WTC11 (cell line): ENCODE data around the gene CACNB4. TPM values are rescaled to one million over a fixed set of nuclear protein-coding genes. Genes with fewer than 3 reads are reported as not detected.

ENCODE experiments used
- ATAC-seq: fragments of 200-7000 bp; cut with Tn5 transposase; 2 replicates; pipeline ENCODE4 v1.10.0; 2021; ENCODE audit warnings: mild to moderate bottlenecking, moderate library complexity
- CTCF ChIA-PET: fragments of 300-600 bp; sonication (Branson Sonifier 250); formaldehyde crosslinking; loops from one replicate; lab custom pipeline; 2021; ENCODE audit warnings: antibody characterized with exemption; lab: Charles Lee
- POLR2A ChIA-PET: fragments of 350-600 bp; sonication (Branson Sonifier 250); formaldehyde crosslinking; loops from one replicate; lab custom pipeline; 2021; ENCODE audit warnings: antibody characterized with exemption; lab: Charles Lee
- DNase-seq: peaks from one replicate; pipeline ENCODE4 v3.0.0; 2021; ENCODE audit warnings: low spot score
- H3K27ac Mint-ChIP-seq: 2 replicates; pipeline ENCODE4 v1.8.0; 2021; ENCODE audit warnings: mixed read lengths
- H3K27me3 Mint-ChIP-seq: 2 replicates; pipeline ENCODE4 v1.8.0; 2021; ENCODE audit warnings: low read depth, mild to moderate bottlenecking, moderate library complexity, mixed read lengths
- H3K36me3 Mint-ChIP-seq: 2 replicates; pipeline ENCODE4 v1.8.0; 2021; ENCODE audit warnings: mixed read lengths
- H3K4me1 Mint-ChIP-seq: 2 replicates; pipeline ENCODE4 v1.8.0; 2022; ENCODE audit warnings: mixed read lengths
- H3K4me3 Mint-ChIP-seq: 2 replicates; pipeline ENCODE4 v1.8.0; 2021; ENCODE audit warnings: mild to moderate bottlenecking, moderate library complexity, mixed read lengths
- H3K9me3 Mint-ChIP-seq: 2 replicates; pipeline ENCODE4 v1.8.0; 2021; ENCODE audit warnings: mixed read lengths
- CREB1 ChIP-seq: sonication (generic); formaldehyde crosslinking; IDR thresholded peaks from 2 replicates; pipeline ENCODE4 v1.8.0; 2023; ENCODE audit warnings: mild to moderate bottlenecking, missing genetic modification reagents
- GABPB1 ChIP-seq: sonication (generic); formaldehyde crosslinking; IDR thresholded peaks from 2 replicates; pipeline ENCODE4 v1.8.1; 2023; ENCODE audit warnings: mild to moderate bottlenecking, missing genetic modification reagents
- HMGA2 ChIP-seq: fragments of 250-450 bp; sonication (Bioruptor Pico); IDR thresholded peaks from 2 replicates; pipeline ENCODE4 v1.4.0; 2021; ENCODE audit warnings: mild to moderate bottlenecking, moderate library complexity
- IRF2 ChIP-seq: sonication (generic); formaldehyde crosslinking; IDR thresholded peaks from 2 replicates; pipeline ENCODE4 v1.8.0; 2022; ENCODE audit warnings: low read depth, missing genetic modification reagents, borderline replicate concordance
- KAT7 ChIP-seq: sonication (generic); formaldehyde crosslinking; IDR thresholded peaks from 2 replicates; pipeline ENCODE4 v1.8.1; 2023; ENCODE audit warnings: missing genetic modification reagents, mild to moderate bottlenecking, borderline replicate concordance
- NFATC4 ChIP-seq: fragments of 250-450 bp; sonication (Bioruptor Pico); IDR thresholded peaks from 2 replicates; pipeline ENCODE4 v1.9.0; 2021; ENCODE audit warnings: mild to moderate bottlenecking
- NFE2L1 ChIP-seq: sonication (generic); formaldehyde crosslinking; IDR thresholded peaks from 2 replicates; pipeline ENCODE4 v1.8.1; 2023; ENCODE audit warnings: missing genetic modification reagents
- NFYB ChIP-seq: sonication (generic); formaldehyde crosslinking; conservative IDR thresholded peaks from 2 replicates; pipeline ENCODE4 v1.8.0; 2022; ENCODE audit warnings: low read depth, missing genetic modification reagents
- NR3C1 ChIP-seq: sonication (generic); formaldehyde crosslinking; conservative IDR thresholded peaks from 2 replicates; pipeline ENCODE4 v1.8.1; 2023; ENCODE audit warnings: low read depth, mild to moderate bottlenecking, missing genetic modification reagents
- PRRX2 ChIP-seq: fragments of 250-450 bp; sonication (Bioruptor Pico); IDR thresholded peaks from 2 replicates; pipeline ENCODE4 v1.8.0; 2021; ENCODE audit warnings: mild to moderate bottlenecking
- RELA ChIP-seq: sonication (generic); formaldehyde crosslinking; IDR thresholded peaks from 2 replicates; pipeline ENCODE4 v1.8.1; 2022; ENCODE audit warnings: missing genetic modification reagents, mild to moderate bottlenecking, borderline replicate concordance
- TEAD4 ChIP-seq: sonication (generic); formaldehyde crosslinking; IDR thresholded peaks from 2 replicates; pipeline ENCODE4 v1.8.0; 2022; ENCODE audit warnings: mild to moderate bottlenecking, missing genetic modification reagents
- TP53 ChIP-seq: sonication (generic); formaldehyde crosslinking; IDR thresholded peaks from 2 replicates; pipeline ENCODE4 v1.8.1; 2023; ENCODE audit warnings: mild to moderate bottlenecking, missing genetic modification reagents
- ZBTB21 ChIP-seq: sonication (generic); formaldehyde crosslinking; IDR thresholded peaks from 2 replicates; pipeline ENCODE4 v1.8.1; 2023; ENCODE audit warnings: mild to moderate bottlenecking, missing genetic modification reagents, borderline replicate concordance
- ZNF232 ChIP-seq: sonication (generic); formaldehyde crosslinking; IDR thresholded peaks from 2 replicates; pipeline ENCODE4 v1.8.0; 2022; ENCODE audit warnings: mild to moderate bottlenecking, missing genetic modification reagents
- ZNF317 ChIP-seq: sonication (generic); formaldehyde crosslinking; IDR thresholded peaks from 2 replicates; pipeline ENCODE4 v1.8.1; 2023; ENCODE audit warnings: low read depth, mild to moderate bottlenecking, moderate library complexity, missing genetic modification reagents, borderline replicate concordance
- ZNF423 ChIP-seq: fragments of 250-450 bp; sonication (Bioruptor Pico); IDR thresholded peaks from 2 replicates; pipeline ENCODE4 v2.1.2; 2022; ENCODE audit warnings: mild to moderate bottlenecking, moderate library complexity
- total RNA-seq: library from RNA; stranded (reverse); gene quantifications from 3 replicates; pipeline ENCODE4 v1.2.3, GENCODE V29; 2021
- TF ChIP-seq, protein P1 (sequence below): fragments of 250-450 bp; sonication (Bioruptor Pico); IDR thresholded peaks from 2 replicates; pipeline ENCODE4 v1.9.0; 2021; ENCODE audit warnings: moderate library complexity, mild to moderate bottlenecking, inconsistent platforms, borderline replicate concordance
- TF ChIP-seq, protein P2 (sequence below): sonication (generic); formaldehyde crosslinking; IDR thresholded peaks from 2 replicates; pipeline ENCODE4 v1.8.1; 2023; ENCODE audit warnings: mild to moderate bottlenecking, missing genetic modification reagents
- TF ChIP-seq, protein P3 (sequence below): fragments of 250-450 bp; sonication (Bioruptor Pico); IDR thresholded peaks from 2 replicates; pipeline ENCODE4 v1.9.0; 2021; ENCODE audit warnings: mild to moderate bottlenecking
- TF ChIP-seq, protein P4 (sequence below): sonication (generic); formaldehyde crosslinking; IDR thresholded peaks from 2 replicates; pipeline ENCODE4 v1.8.0; 2022; ENCODE audit warnings: mild to moderate bottlenecking, missing genetic modification reagents
- TF ChIP-seq, protein P5 (sequence below): sonication (generic); formaldehyde crosslinking; IDR thresholded peaks from 2 replicates; pipeline ENCODE4 v1.8.1; 2022; ENCODE audit warnings: low read depth, missing genetic modification reagents, borderline replicate concordance
- TF ChIP-seq, protein P6 (sequence below): fragments of 200-600 bp; IDR thresholded peaks from 2 replicates; pipeline ENCODE4 v1.8.0; 2022; ENCODE audit warnings: antibody characterized with exemption

CACNB4 gene
- total RNA-seq, 1 experiment from 2014 or later: 4.7 TPM

DNA sequence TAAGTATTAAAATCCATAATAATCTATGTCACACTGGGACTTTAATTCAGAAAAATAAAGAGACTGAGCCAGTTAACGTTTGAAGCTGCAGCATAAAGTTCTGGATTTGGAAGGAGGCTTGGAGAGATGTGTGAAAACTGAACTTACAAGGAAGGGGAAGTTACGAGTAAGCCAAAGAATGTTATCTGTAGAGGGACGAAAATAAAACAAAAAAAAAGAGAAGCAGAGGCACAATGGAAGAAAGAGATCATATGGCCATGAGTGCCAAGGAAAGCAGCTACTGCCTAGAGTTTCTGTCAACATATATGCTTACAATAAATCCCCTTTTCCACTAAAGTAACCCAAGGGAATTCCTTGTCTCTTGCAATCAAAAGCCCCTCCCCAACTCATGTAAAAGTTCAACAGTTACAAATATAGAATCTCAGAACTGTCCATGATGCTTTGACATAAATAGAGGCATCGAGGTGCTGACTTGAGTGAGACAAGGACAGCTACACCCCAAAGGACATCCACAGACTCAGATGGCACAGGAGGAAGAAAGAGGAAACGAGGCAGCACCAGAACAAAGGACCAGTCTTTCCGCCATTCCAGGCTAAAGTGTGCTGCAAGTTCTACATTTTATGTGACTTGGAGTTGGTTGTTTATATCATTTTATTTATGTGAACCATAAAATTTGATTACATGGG lies 254.5 kb downstream of the CACNB4 start:
- no peak for ATAC-seq
- no peak for DNase-seq
- no peaks in the 10 kb centered on the region for H3K4me1 Mint-ChIP-seq
- TF ChIP-seq, protein P1, sequence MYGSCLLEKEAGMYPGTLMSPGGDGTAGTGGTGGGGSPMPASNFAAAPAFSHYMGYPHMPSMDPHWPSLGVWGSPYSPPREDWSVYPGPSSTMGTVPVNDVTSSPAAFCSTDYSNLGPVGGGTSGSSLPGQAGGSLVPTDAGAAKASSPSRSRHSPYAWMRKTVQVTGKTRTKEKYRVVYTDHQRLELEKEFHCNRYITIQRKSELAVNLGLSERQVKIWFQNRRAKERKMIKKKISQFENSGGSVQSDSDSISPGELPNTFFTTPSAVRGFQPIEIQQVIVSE: no peak
- TF ChIP-seq TEAD4 (CRISPR knock-in tag): no peak
- no peak for TF ChIP-seq ZBTB21
- TF ChIP-seq KAT7 (CRISPR knock-in tag): no peak
- TF ChIP-seq NFYB: no peak
- no peak for TF ChIP-seq IRF2 (CRISPR knock-in tag)
- TF ChIP-seq, protein P2, sequence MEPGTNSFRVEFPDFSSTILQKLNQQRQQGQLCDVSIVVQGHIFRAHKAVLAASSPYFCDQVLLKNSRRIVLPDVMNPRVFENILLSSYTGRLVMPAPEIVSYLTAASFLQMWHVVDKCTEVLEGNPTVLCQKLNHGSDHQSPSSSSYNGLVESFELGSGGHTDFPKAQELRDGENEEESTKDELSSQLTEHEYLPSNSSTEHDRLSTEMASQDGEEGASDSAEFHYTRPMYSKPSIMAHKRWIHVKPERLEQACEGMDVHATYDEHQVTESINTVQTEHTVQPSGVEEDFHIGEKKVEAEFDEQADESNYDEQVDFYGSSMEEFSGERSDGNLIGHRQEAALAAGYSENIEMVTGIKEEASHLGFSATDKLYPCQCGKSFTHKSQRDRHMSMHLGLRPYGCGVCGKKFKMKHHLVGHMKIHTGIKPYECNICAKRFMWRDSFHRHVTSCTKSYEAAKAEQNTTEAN (CRISPR knock-in tag): no peak
- no peak for TF ChIP-seq GABPB1 (CRISPR knock-in tag)
- TF ChIP-seq TP53 (CRISPR knock-in tag): no peak
- TF ChIP-seq NR3C1 (CRISPR knock-in tag): no peak
- TF ChIP-seq ZNF423 (CRISPR knock-in tag): no peak
- no peak for TF ChIP-seq RELA (CRISPR knock-in tag)
- TF ChIP-seq, protein P3, sequence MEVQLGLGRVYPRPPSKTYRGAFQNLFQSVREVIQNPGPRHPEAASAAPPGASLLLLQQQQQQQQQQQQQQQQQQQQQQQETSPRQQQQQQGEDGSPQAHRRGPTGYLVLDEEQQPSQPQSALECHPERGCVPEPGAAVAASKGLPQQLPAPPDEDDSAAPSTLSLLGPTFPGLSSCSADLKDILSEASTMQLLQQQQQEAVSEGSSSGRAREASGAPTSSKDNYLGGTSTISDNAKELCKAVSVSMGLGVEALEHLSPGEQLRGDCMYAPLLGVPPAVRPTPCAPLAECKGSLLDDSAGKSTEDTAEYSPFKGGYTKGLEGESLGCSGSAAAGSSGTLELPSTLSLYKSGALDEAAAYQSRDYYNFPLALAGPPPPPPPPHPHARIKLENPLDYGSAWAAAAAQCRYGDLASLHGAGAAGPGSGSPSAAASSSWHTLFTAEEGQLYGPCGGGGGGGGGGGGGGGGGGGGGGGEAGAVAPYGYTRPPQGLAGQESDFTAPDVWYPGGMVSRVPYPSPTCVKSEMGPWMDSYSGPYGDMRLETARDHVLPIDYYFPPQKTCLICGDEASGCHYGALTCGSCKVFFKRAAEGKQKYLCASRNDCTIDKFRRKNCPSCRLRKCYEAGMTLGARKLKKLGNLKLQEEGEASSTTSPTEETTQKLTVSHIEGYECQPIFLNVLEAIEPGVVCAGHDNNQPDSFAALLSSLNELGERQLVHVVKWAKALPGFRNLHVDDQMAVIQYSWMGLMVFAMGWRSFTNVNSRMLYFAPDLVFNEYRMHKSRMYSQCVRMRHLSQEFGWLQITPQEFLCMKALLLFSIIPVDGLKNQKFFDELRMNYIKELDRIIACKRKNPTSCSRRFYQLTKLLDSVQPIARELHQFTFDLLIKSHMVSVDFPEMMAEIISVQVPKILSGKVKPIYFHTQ (CRISPR knock-in tag): no peak
- no peak for TF ChIP-seq HMGA2 (CRISPR knock-in tag)
- TF ChIP-seq, protein P4, sequence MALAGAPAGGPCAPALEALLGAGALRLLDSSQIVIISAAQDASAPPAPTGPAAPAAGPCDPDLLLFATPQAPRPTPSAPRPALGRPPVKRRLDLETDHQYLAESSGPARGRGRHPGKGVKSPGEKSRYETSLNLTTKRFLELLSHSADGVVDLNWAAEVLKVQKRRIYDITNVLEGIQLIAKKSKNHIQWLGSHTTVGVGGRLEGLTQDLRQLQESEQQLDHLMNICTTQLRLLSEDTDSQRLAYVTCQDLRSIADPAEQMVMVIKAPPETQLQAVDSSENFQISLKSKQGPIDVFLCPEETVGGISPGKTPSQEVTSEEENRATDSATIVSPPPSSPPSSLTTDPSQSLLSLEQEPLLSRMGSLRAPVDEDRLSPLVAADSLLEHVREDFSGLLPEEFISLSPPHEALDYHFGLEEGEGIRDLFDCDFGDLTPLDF (CRISPR knock-in tag): no peak
- no peaks in the 10 kb centered on the region for H3K9me3 Mint-ChIP-seq
- no peak overlapping the region for H3K27ac Mint-ChIP-seq
- ChIA-PET CTCF (no interaction called here), POLR2A (no interaction called here)
- no peaks in the 10 kb centered on the region for H3K36me3 Mint-ChIP-seq
- H3K4me3 Mint-ChIP-seq: no peak overlapping the region
- H3K27me3 Mint-ChIP-seq: no peaks in the 10 kb centered on the region

DNA sequence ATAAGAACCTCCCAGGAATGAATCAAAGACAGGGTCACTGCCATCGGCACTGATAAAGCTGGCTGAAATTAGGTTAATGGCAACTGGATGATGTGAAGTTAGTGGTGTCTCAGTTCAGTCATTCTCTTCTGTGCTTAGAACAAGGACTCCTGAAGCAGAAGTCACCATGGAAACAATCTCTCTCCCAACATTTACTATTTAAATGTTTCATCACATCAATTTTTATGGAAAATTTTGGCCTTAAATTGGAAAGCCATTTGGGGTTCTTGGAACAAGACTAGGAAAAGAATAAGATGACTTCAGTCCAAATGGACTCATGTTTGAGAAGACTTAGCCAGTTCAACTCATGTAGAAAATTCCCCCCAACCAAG lies 255.2 kb downstream of the CACNB4 start:
- POLR2A ChIA-PET: no interaction called here
- ATAC-seq (no peak), DNase-seq (no peak)
- Mint-ChIP-seq H3K4me1 (no peaks in the 10 kb centered on the region), H3K4me3 (no peak overlapping the region), H3K27ac (no peak overlapping the region), H3K36me3 (no peaks in the 10 kb centered on the region), H3K9me3 (no peaks in the 10 kb centered on the region), H3K27me3 (no peaks in the 10 kb centered on the region)
- CTCF ChIA-PET: no interaction called here
- TF ChIP-seq, protein P5, sequence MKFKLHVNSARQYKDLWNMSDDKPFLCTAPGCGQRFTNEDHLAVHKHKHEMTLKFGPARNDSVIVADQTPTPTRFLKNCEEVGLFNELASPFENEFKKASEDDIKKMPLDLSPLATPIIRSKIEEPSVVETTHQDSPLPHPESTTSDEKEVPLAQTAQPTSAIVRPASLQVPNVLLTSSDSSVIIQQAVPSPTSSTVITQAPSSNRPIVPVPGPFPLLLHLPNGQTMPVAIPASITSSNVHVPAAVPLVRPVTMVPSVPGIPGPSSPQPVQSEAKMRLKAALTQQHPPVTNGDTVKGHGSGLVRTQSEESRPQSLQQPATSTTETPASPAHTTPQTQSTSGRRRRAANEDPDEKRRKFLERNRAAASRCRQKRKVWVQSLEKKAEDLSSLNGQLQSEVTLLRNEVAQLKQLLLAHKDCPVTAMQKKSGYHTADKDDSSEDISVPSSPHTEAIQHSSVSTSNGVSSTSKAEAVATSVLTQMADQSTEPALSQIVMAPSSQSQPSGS (CRISPR knock-in tag): no peak
- TF ChIP-seq NFATC4 (CRISPR knock-in tag) (no peak), ZNF317 (CRISPR knock-in tag) (no peak), CREB1 (CRISPR knock-in tag) (no peak), ZNF232 (CRISPR knock-in tag) (no peak), ZNF423 (CRISPR knock-in tag) (no peak), PRRX2 (CRISPR knock-in tag) (no peak), NFE2L1 (CRISPR knock-in tag) (no peak)
- TF ChIP-seq, protein P1: no peak
- TF ChIP-seq, protein P6, sequence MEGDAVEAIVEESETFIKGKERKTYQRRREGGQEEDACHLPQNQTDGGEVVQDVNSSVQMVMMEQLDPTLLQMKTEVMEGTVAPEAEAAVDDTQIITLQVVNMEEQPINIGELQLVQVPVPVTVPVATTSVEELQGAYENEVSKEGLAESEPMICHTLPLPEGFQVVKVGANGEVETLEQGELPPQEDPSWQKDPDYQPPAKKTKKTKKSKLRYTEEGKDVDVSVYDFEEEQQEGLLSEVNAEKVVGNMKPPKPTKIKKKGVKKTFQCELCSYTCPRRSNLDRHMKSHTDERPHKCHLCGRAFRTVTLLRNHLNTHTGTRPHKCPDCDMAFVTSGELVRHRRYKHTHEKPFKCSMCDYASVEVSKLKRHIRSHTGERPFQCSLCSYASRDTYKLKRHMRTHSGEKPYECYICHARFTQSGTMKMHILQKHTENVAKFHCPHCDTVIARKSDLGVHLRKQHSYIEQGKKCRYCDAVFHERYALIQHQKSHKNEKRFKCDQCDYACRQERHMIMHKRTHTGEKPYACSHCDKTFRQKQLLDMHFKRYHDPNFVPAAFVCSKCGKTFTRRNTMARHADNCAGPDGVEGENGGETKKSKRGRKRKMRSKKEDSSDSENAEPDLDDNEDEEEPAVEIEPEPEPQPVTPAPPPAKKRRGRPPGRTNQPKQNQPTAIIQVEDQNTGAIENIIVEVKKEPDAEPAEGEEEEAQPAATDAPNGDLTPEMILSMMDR: no peak
